Nucleus accumbens (tissue), 56 donors: Measurements from ENCODE around the gene VAPA.
A peak's percentile ranks its signal among the peaks of the same experiment; 100 is the strongest.

Experiments used
- DNase-seq, 56 donors: peaks; one replicate each; lab custom pipeline; 2025; lab: John Stamatoyannopoulos, UW

The VAPA gene

DNA sequence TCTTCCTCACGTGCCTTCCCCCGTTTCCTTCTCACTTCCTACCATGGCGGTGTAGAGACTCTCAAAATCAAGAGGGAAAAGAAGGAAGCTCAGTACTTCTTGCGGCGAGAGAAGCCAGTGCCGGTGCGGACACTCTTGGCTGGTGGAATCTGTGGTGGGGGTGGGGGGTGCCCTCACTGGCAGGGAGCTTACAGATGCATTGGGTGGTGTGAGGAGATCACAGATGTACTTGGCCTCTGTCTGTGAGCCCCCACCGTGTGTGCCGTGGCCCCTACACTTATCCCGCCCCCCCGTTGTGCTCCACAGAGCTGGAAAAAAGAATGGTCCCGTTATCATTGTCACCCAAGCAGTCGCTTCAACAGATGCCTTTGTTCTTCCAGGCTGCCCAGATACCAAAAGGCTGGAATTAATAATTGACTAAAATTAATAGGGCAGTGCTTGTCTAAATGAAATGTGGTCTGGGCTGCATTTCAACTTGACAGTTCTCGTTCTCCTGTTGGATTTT, 79.8 kb downstream of the VAPA start:
- DNase-seq, result peak in 14 of 56 donors; percentile 17 to 51 (median 35)

DNA sequence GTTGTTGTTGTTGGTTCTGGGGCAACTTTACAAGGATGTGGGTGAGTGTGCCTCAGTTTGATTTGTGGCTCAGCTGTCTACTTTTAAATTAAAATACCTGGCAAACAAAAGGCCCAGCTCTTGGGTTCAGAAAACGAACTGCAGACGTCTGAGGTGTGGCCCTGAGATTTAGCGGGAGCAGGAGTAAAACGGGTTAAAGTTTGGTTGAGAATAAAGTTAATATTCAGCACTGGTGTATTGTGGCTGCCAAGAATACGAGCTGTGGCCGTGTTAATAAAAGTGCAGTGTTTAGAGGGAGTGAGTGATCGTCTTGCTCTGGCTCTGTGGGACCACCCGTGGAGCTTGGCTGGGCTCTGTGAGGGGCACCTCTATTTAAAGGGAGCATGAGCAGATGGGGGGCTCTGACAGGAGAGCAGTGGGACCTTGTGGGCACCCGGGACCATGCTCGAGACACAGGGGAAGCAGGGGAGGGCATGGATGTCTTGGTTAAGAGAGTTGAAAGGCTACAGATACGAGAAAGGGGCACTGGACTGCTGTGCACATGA, 80.3 kb downstream of the VAPA start:
- DNase-seq, result no peak

DNA sequence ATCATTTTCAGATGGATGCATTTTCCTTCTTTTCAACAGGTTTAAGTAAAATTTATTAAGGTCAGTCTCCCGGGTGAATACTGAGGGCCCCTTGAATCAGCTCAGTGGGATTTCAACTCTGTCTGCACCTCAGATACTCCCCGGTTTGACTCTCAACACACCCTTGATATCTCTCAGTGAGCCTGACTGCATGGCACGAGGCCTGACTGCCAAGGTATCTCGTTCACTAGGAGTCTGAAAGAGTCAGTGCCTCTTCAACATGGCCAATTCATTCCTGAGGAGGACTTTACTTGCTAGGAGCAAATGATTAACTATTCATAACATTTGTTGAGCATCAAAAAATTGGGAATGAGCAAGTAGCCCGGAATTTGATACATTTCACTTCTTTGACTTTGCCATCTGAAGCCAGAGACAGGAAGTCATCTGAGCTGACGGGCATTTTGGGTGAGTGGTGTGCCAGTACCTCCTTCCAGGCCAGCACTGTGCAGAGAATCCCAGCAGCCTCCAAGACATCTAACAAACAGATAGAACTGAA, 81.0 kb downstream of the VAPA start:
- no peak for DNase-seq

DNA sequence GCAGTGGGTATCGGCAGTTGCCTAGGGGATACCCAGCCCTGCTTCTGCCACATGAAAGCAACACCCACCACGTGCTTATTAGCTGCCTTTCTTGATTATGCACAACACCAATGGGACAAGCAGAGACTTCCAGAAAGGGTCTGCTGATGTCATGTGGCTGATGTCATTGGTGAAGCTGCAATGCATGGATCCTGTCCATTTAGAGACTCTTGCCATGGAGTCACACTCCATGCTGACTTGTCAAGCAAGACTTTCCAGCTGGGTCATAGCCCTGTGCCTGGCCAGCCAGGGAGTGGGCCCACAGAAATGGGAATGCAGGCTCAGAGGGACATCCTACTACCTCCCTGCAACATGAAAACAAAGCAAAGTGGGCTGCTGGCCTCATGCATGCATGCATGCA, 81.8 kb downstream of the VAPA start:
- no peak for DNase-seq

DNA sequence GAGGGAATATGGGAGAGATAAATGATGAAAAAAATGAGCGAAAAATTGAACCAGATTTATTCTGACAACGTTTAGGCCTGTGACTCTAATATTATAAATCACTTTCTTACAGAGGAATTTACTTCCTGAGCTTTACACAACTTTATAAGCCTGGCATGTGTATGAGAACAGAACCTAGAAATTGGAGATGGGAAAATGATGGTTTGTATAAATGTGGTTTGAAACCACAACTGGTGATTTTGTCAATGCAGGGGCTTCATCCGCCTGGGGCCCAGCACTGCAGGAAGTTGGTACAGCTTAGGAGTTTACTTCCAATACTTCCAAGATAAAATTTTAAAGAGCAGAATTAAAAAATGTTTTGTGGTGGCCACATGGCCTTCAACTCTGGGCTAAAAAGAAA, 82.3 kb downstream of the VAPA start:
- no peak for DNase-seq

DNA sequence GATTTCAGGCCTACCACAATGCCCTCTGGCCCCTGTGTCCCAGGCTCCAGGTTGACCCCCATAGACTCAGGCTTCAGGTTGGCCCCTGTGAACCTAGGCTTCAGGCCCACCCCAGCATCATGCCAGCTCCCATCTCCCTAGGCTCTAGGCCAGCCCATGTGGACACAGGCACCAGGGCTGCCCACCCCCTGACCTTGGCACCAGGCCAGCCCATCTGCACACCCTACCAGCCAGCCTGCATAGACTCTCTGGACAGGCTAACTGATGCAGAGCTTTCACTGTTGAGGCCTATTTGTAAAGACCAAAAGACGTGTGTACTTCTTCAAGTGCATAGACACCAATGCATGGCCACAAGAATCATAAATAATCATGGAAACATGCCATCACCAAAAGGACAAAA, 83.9 kb downstream of the VAPA start:
- DNase-seq, result no peak

DNA sequence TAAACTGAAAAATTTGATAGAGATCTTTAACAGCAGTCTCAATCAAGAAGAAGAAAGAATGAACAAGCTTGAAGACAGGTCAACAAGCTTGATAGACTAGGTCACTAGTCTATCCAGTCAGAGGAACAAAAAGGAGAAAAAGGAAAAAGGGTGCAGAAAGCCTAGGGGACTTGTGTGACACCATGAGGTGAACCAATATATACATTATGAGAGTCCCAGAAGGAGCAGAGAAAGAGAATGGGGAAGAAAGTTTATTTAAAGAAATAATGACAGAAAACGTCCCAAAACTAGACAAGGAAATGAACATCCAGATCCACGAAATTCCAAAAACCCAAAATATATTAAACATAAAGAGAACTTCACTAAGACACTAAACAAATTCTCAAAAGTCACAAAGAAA, 84.5 kb downstream of the VAPA start:
- DNase-seq, result no peak

DNA sequence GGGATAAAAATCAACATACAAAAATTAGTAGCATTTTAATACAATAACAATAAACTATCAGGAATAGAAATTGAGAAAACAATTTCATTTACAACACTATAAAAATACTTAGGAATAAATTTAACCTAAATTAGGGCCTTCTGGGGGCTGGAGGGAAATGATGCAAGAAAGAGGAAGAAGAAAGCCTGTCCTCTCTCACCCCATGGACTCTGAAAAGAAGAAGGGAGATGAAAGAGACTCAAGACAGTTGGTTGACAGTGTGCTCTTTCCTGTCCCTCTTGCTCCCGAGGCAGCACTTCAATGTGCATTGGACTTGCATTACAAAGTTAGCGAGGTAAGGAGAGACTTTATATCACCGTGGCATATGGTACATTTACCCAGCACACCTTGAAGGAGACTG, 88.5 kb downstream of the VAPA start:
- DNase-seq, result no peak

DNA sequence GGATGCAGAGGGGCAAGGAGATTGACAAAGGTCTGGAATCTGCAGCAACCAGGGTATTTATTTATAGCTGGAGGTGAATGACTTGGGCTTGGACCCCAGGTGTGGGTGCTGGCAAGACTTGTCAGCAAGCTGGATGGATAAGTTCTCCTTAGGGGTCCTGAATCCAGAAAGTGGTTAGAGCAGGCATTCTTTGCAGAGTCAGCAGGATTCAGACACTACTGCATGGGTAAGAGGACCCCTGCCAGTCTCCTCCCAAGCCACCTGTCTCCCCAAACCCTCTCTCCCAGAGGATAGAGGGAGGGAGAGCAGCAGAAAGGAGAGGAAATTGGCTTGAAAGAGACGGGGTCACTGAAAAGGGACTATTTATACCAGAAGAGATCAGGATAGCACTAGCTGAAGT, 89.5 kb downstream of the VAPA start:
- DNase-seq, result no peak

DNA sequence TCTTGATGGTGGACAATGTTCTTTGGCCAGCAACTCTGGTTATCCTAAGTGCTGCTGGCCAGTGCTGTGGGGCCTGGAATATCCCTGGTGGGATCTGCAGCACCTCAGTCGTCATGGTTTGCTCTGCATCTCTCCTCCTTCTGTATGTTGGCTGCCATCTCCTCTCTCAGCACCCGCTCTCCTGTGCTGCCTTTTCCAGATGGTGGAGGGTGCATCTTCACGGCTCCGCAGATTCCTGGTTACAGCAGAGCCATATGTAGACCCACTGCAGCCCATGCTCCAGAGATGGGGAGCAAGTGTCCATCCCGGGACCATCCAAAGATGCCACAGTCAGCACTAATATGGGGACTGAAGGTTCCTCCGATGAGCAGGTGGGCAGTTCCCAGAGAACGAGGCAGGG, 90.0 kb downstream of the VAPA start:
- no peak for DNase-seq

DNA sequence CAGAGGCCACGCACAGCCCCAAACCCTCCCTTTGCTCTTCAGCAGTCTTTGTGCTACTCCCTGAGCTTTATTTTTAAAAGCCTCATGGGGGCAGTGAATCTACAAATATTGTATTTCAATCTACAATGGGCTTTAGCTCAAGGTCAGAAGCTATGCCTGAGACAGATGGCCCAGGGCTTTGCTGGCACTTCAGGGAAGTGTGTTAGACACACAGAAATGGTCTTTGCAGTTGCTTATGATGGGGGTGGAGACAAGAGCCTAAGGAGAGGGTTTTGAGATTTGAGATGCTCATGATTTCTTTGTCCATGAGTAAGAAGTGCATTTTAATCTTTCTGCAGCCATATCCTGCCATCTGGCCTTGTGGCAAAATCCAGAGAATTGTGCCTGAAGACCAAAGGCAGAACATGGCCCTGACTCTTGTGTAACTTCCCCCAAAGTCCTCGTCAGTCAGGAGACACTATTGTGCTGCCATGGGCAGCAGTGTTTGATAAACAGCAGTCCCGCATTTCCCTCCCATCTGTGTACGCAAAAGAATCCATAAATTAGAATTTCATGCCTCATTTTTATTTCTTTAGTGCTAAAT, 92.6 kb downstream of the VAPA start:
- DNase-seq, result peak in 1 of 56 donors; percentile 15

DNA sequence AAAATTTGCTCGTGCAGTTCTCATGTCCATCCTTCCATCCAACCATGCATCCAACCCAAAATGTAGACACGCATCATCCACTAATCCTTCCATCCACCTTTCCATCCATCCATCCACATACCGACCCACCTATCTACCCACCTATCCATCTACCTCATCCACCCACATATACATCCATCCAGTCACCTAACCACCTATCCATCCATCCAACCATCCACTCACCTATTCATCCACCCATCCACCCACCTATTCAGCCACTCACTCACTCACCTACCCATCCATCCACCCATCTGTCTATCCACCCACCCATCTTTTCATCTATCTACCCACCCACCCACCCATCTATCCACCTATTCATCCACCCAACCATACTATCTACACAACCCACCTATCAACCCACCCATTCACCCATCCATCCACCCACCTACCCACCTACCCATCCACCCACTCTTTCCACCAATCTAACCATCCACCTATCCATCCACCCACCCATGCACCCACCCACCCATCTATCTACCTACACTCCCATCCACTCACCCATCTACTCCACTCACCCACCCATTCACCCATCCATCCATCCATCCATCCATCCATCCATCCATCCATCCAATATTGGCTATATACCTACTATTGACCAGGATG, 94.3 kb downstream of the VAPA start:
- no peak for DNase-seq
